ENCODE data around the gene CCDC86. TPM values are rescaled to one million over a fixed set of nuclear protein-coding genes. Genes with fewer than 3 reads are reported as not detected.

CCDC86 gene
- total RNA-seq, 2 experiments from 2014 or later = 21.3 to 24.7 TPM

- ChIA-PET POLR2A (no interaction called here), CTCF (ENCODE audit: unreplicated experiment) (no interaction called here)
- Histone ChIP-seq H3K79me2 (ENCODE audit: insufficient read depth, low read depth, low read length) (peaks cover 54% of the 10 kb centered on the region), H3K4me1 (ENCODE audit: insufficient read depth, low read length, poor library complexity, severe bottlenecking) (peaks cover 23% of the 10 kb centered on the region), H4K20me1 (ENCODE audit: insufficient read depth, low read length) (peaks cover 16% of the 10 kb centered on the region), H3K4me2 (ENCODE audit: low read length) (peak overlapping the region; percentile 98), H2AFZ (ENCODE audit: low read length) (no peak overlapping the region), H3K36me3 (ENCODE audit: insufficient read depth, low read length) (peaks cover 55% of the 10 kb centered on the region), H3K4me3 (ENCODE audit: low read depth, low read length, poor library complexity, severe bottlenecking) (peak overlapping the region; percentile 81), H3K9me3 (ENCODE audit: low read length) (no peaks in the 10 kb centered on the region), H3K27ac (ENCODE audit: low read depth, low read length, poor library complexity, severe bottlenecking) (no peak overlapping the region), H3K9me2 (ENCODE audit: insufficient read depth, low read length) (no peaks in the 10 kb centered on the region)
- intact Hi-C loops (cut with micrococcal nuclease; ENCODE audit: unreplicated experiment) = no loop called here
- no peak for DNase-seq (ENCODE audit: low spot score)
- TF ChIP-seq EZH2phosphoT487 (IDR thresholded peaks at IDR 0.05; ENCODE audit: borderline replicate concordance, low read depth, low read length) = no peak
- TF ChIP-seq CTCF (conservative IDR thresholded peaks at IDR 0.05; ENCODE audit: low read length) = no peak
- no TSS peak for BruUV-seq (replicated peaks)
Observed at GRCh38 chr11:60844870-60845221, 2.9 kb downstream of the CCDC86 start.

GRCh38 chr11:60845338-60845737 is 3.4 kb downstream of the CCDC86 start:
- H4K20me1 ChIP-seq (ENCODE audit: insufficient read depth, low read length) = peaks cover 16% of the 10 kb centered on the region
- intact Hi-C loops (cut with micrococcal nuclease; ENCODE audit: unreplicated experiment) = no loop called here
- H3K79me2 ChIP-seq (ENCODE audit: insufficient read depth, low read depth, low read length) = peaks cover 54% of the 10 kb centered on the region
- peaks cover 60% of the 10 kb centered on the region for H3K36me3 ChIP-seq (ENCODE audit: insufficient read depth, low read length)
- ChIA-PET POLR2A (no interaction called here), CTCF (ENCODE audit: unreplicated experiment) (no interaction called here)
- no peaks in the 10 kb centered on the region for H3K9me3 ChIP-seq (ENCODE audit: low read length)
- peak overlapping the region; percentile 98 for H3K4me2 ChIP-seq (ENCODE audit: low read length)
- no peak overlapping the region for H3K27ac ChIP-seq (ENCODE audit: low read depth, low read length, poor library complexity, severe bottlenecking)
- H3K9me2 ChIP-seq (ENCODE audit: insufficient read depth, low read length) = no peaks in the 10 kb centered on the region
- no TSS peak for BruUV-seq (replicated peaks)
- no peak for DNase-seq (ENCODE audit: low spot score)
- no peak for TF ChIP-seq CTCF (conservative IDR thresholded peaks at IDR 0.05; ENCODE audit: low read length)
- TF ChIP-seq EZH2phosphoT487 (IDR thresholded peaks at IDR 0.05; ENCODE audit: borderline replicate concordance, low read depth, low read length) = no peak
- H3K4me3 ChIP-seq (ENCODE audit: low read depth, low read length, poor library complexity, severe bottlenecking) = peak overlapping the region; percentile 81
- H3K4me1 ChIP-seq (ENCODE audit: insufficient read depth, low read length, poor library complexity, severe bottlenecking) = peaks cover 23% of the 10 kb centered on the region
- no peak overlapping the region for H2AFZ ChIP-seq (ENCODE audit: low read length)

- intact Hi-C loops (cut with micrococcal nuclease; ENCODE audit: unreplicated experiment) = no loop called here
- CTCF ChIA-PET (ENCODE audit: unreplicated experiment) = no interaction called here
Observed at GRCh38 chr11:60847281-60847680, 5.4 kb downstream of the CCDC86 start.

More at GRCh38 chr11:60847281-60847680, 5.4 kb downstream of the CCDC86 start:
- Histone ChIP-seq H3K36me3 (ENCODE audit: insufficient read depth, low read length) (peaks cover 79% of the 10 kb centered on the region), H2AFZ (ENCODE audit: low read length) (no peak overlapping the region), H3K4me1 (ENCODE audit: insufficient read depth, low read length, poor library complexity, severe bottlenecking) (peaks cover 18% of the 10 kb centered on the region), H3K9me3 (ENCODE audit: low read length) (no peaks in the 10 kb centered on the region), H4K20me1 (ENCODE audit: insufficient read depth, low read length) (peaks cover 16% of the 10 kb centered on the region), H3K79me2 (ENCODE audit: insufficient read depth, low read depth, low read length) (peaks cover 50% of the 10 kb centered on the region), H3K4me3 (ENCODE audit: low read depth, low read length, poor library complexity, severe bottlenecking) (no peak overlapping the region), H3K9me2 (ENCODE audit: insufficient read depth, low read length) (no peaks in the 10 kb centered on the region), H3K27ac (ENCODE audit: low read depth, low read length, poor library complexity, severe bottlenecking) (no peak overlapping the region), H3K4me2 (ENCODE audit: low read length) (no peak overlapping the region)
- BruUV-seq (replicated peaks) = no TSS peak
- TF ChIP-seq EZH2phosphoT487 (IDR thresholded peaks at IDR 0.05; ENCODE audit: borderline replicate concordance, low read depth, low read length) (no peak), CTCF (conservative IDR thresholded peaks at IDR 0.05; ENCODE audit: low read length) (no peak)
- no peak for DNase-seq (ENCODE audit: low spot score)
- POLR2A ChIA-PET = no interaction called here

Measured in OCI-LY7 (cell line).